HepG2 (cell line): ENCODE results near the gene NPC1. TPM values are rescaled to one million over a fixed set of nuclear protein-coding genes. Genes with fewer than 3 reads are reported as not detected.

ENCODE experiments used
- CHD4 ChIP-seq: fragments of 200-600 bp; sonication (generic); IDR thresholded peaks from 2 replicates; pipeline ENCODE4 v1.7.0; 2017; ENCODE audit warnings: mild to moderate bottlenecking, low read length, borderline replicate concordance
- EED ChIP-seq: sonication (generic); formaldehyde crosslinking; IDR thresholded peaks from 2 replicates; pipeline ENCODE4 v1.5.0; 2020; ENCODE audit warnings: mild to moderate bottlenecking, missing genetic modification reagents
- GABPB1 ChIP-seq: IDR thresholded peaks from 2 replicates; pipeline ENCODE4 v1.6.1; 2016; ENCODE audit warnings: mild to moderate bottlenecking, missing genetic modification reagents, moderate library complexity, missing compliant biosample characterization
- MAF1 ChIP-seq: sonication (generic); formaldehyde crosslinking; IDR thresholded peaks from 2 replicates; pipeline ENCODE4 v1.5.0; 2020; ENCODE audit warnings: missing genetic modification reagents, borderline replicate concordance
- MEIS1 ChIP-seq: sonication (generic); formaldehyde crosslinking; IDR thresholded peaks from 2 replicates; pipeline ENCODE4 v1.9.0; 2021; ENCODE audit warnings: mild to moderate bottlenecking, missing genetic modification reagents, moderate library complexity, borderline replicate concordance
- NFYC ChIP-seq: IDR thresholded peaks from 2 replicates; pipeline ENCODE4 v1.6.1; 2016; ENCODE audit warnings: missing genetic modification reagents, missing compliant biosample characterization
- NR1H2 ChIP-seq: sonication (generic); formaldehyde crosslinking; IDR thresholded peaks from 2 replicates; pipeline ENCODE4 v1.8.1; 2022; ENCODE audit warnings: low read depth, missing genetic modification reagents, borderline replicate concordance
- PRMT3 ChIP-seq: sonication (generic); formaldehyde crosslinking; IDR thresholded peaks from 2 replicates; pipeline ENCODE4 v1.8.1; 2022; ENCODE audit warnings: low read depth, mild to moderate bottlenecking, moderate library complexity, missing genetic modification reagents, borderline replicate concordance
- SIN3A ChIP-seq: IDR thresholded peaks from 2 replicates; pipeline ENCODE4 v1.6.1; 2011; ENCODE audit warnings: low read depth, mild to moderate bottlenecking, control low read depth, low read length, borderline replicate concordance
- SYNCRIP ChIP-seq: fragments of 200-400 bp; formaldehyde crosslinking; IDR thresholded peaks from 2 replicates; pipeline ENCODE4 v1.6.1; 2018; ENCODE audit warnings: mild to moderate bottlenecking, low read depth, low read length; ENCODE audit not compliant: insufficient read depth
- THAP9 ChIP-seq: sonication (generic); formaldehyde crosslinking; IDR thresholded peaks from 2 replicates; pipeline ENCODE4; 2020; ENCODE audit warnings: missing genetic modification reagents, mild to moderate bottlenecking, borderline replicate concordance
- THRA ChIP-seq: sonication (generic); formaldehyde crosslinking; IDR thresholded peaks from 2 replicates; pipeline ENCODE4 v1.4.0; 2020; ENCODE audit warnings: missing genetic modification reagents, borderline replicate concordance
- TIGD3 ChIP-seq: sonication (generic); formaldehyde crosslinking; IDR thresholded peaks from 2 replicates; pipeline ENCODE4 v1.5.1; 2020; ENCODE audit warnings: mild to moderate bottlenecking, missing genetic modification reagents, borderline replicate concordance
- ZNF205 ChIP-seq: IDR thresholded peaks from 2 replicates; pipeline ENCODE4 v1.6.1; 2018; ENCODE audit warnings: missing biosample characterization, missing genetic modification reagents
- ZNF225 ChIP-seq: sonication (generic); formaldehyde crosslinking; IDR thresholded peaks from 2 replicates; pipeline ENCODE4 v1.4.0; 2020; ENCODE audit warnings: mild to moderate bottlenecking, missing genetic modification reagents
- ZNF720 ChIP-seq: sonication (generic); formaldehyde crosslinking; IDR thresholded peaks from 2 replicates; pipeline ENCODE4 v1.4.0; 2020; ENCODE audit warnings: missing genetic modification reagents
- ZSCAN31 ChIP-seq: sonication (generic); formaldehyde crosslinking; IDR thresholded peaks from 2 replicates; pipeline ENCODE4 v1.5.0; 2020; ENCODE audit warnings: low read depth, mild to moderate bottlenecking, missing genetic modification reagents
- polyA plus RNA-seq, 8 experiments: library from polyadenylated mRNA; depleted of rRNA in 3 of 8; stranded (reverse) in 7 of 8; unstranded in 1 of 8; fragments of >200 nt; fragmentation: Illumina TruSeq in 4 of 8; extraction: Trizol in 4 of 8; gene quantifications; 2 replicates each; pipeline versions ENCODE4 v1.2.1 to v1.2.3, GENCODE V29; 2011 to 2016; ENCODE audit warnings: low read depth in 4 of 8, missing spikeins in 1 of 8, mixed read lengths in 1 of 8; ENCODE audit not compliant: insufficient read depth in 1 of 8
- total RNA-seq, 5 experiments: library from RNA; depleted of rRNA; stranded (reverse); fragments of >200 nt; fragmentation: Illumina TruSeq; extraction: Trizol; gene quantifications; 2 replicates each; pipeline ENCODE4 v1.2.3, GENCODE V29; 2016; ENCODE audit warnings: low read depth in 1 of 5
- TF ChIP-seq, protein P1 (sequence below): sonication (generic); formaldehyde crosslinking; IDR thresholded peaks from 2 replicates; pipeline ENCODE4 v1.4.0; 2020; ENCODE audit warnings: missing genetic modification reagents
- TF ChIP-seq, protein P2 (sequence below): sonication (generic); formaldehyde crosslinking; IDR thresholded peaks from 2 replicates; pipeline ENCODE4 v1.8.1; 2023; ENCODE audit warnings: mild to moderate bottlenecking, missing genetic modification reagents, borderline replicate concordance

The NPC1 gene
- total and polyA plus RNA-seq, 2 of the 13 experiments (the other 11 are each of a cell fraction or from before 2014, with no cell fraction given), result 46.5 to 114 TPM

DNA sequence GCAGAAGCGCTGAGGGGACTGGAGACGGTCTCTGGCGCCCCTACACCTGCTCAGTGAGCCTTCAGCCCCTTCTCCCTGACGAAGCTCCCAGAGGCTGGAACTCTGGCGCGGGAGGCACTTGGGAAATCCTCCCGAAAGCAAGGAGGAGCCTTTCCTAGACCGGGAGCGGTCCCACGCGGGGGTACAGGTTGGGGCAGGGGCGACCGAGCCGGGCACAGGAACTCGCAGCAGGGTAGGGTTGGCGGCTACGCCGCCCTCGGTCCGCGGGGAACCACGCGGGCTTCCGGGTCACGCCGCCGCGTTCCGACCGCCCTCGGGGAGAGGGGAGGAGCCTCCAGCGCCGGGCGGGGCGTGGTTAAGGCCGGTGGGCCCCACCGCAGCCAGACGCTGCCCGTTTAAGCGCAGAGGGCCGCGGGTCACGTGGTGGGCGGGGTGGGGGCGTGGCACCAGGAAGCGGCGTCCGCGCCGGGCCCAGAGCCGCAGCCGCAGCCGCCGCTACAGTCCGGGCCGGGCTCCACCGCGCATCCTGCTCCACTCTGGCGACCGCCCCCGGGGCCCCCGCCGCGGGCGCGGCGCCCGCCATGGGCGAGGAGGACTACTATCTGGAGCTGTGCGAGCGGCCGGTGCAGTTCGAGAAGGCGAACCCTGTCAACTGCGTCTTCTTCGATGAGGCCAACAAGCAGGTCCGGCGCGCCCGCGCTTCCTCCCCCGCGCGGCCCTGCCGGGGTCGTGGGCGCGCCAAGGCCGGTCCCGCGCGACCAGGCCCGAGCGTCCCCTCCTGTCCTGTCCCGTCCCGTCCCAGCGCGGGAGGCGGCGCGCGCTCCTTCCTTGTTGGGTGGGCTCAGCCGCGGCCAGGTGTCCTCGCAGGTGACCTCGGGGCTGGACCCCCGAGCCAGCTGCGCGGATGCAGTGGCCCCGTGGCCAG is 83.0 kb downstream of the NPC1 start, which contains the start of gene RMC1 (continued):
- TF ChIP-seq TIGD3 (CRISPR knock-in tag) (no peak; the same call in 1 of the 2 replicates), THRA (CRISPR knock-in tag) (peak; percentile 37; the same call in 1 of the 2 replicates), ZNF720 (CRISPR knock-in tag) (no peak), SYNCRIP (no peak), ZNF225 (CRISPR knock-in tag) (no peak), PRMT3 (CRISPR knock-in tag) (no peak), CHD4 (no peak), GABPB1 (CRISPR knock-in tag) (peak; percentile 91), THAP9 (peak; percentile 50; the same call in 1 of the 2 replicates), NFYC (CRISPR knock-in tag) (no peak), NR1H2 (CRISPR knock-in tag) (no peak), ZNF205 (CRISPR knock-in tag) (0 out of 2 replicates have a peak, but pooled peaks have one; percentile 15), SIN3A (no peak), MEIS1 (peak; percentile 69), ZSCAN31 (0 out of 2 replicates have a peak, but pooled peaks have one; percentile 34), EED (no peak; the same call in 1 of the 2 replicates), MAF1 (CRISPR knock-in tag) (no peak)
- TF ChIP-seq, protein P1, sequence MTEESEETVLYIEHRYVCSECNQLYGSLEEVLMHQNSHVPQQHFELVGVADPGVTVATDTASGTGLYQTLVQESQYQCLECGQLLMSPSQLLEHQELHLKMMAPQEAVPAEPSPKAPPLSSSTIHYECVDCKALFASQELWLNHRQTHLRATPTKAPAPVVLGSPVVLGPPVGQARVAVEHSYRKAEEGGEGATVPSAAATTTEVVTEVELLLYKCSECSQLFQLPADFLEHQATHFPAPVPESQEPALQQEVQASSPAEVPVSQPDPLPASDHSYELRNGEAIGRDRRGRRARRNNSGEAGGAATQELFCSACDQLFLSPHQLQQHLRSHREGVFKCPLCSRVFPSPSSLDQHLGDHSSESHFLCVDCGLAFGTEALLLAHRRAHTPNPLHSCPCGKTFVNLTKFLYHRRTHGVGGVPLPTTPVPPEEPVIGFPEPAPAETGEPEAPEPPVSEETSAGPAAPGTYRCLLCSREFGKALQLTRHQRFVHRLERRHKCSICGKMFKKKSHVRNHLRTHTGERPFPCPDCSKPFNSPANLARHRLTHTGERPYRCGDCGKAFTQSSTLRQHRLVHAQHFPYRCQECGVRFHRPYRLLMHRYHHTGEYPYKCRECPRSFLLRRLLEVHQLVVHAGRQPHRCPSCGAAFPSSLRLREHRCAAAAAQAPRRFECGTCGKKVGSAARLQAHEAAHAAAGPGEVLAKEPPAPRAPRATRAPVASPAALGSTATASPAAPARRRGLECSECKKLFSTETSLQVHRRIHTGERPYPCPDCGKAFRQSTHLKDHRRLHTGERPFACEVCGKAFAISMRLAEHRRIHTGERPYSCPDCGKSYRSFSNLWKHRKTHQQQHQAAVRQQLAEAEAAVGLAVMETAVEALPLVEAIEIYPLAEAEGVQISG (CRISPR knock-in tag), result 0 out of 2 replicates have a peak, but pooled peaks have one; percentile 65
- TF ChIP-seq, protein P2, sequence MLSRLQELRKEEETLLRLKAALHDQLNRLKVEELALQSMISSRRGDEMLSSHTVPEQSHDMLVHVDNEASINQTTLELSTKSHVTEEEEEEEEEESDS (CRISPR knock-in tag), result no peak
